Nucleus accumbens (tissue), 56 donors: ENCODE measurements around the gene C1orf159.

Source experiments
- DNase-seq, 56 donors: peaks; one replicate each; lab custom pipeline; 2025; lab: John Stamatoyannopoulos, UW

Gene C1orf159

DNA sequence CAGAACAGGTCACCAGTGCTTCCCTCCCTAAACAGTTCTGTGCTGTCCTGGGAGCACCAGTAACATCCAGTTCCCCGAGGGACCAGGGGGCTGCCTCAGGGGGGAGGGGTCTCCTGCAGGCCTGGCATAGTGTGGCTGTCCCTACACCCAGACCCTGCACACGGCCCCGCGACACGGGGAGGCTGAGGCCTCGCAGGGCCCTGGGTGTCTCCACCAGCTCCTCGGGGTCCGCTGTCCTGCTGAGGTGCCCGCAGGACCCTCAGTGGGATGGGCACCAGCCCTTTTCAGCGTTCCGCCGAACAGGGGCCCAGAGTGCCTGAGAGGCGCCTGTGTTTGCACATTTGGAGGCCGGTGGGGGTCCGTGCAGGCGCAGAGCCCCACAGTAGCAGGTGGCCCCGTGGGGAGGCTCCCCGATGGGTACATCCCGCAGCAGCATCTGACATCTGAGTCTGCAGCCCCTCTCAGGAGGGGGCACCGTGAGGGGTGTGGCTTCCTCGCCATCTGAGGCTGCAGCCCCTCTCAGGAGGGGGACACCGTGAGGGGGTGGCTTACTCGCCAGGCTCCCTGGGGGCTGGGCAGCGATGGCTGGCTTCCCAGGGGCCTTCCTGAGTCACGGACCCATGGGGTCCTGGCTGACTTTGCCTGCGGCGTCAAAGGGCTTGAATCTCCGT is 18.5 kb upstream of the C1orf159 start:
- no peak for DNase-seq

DNA sequence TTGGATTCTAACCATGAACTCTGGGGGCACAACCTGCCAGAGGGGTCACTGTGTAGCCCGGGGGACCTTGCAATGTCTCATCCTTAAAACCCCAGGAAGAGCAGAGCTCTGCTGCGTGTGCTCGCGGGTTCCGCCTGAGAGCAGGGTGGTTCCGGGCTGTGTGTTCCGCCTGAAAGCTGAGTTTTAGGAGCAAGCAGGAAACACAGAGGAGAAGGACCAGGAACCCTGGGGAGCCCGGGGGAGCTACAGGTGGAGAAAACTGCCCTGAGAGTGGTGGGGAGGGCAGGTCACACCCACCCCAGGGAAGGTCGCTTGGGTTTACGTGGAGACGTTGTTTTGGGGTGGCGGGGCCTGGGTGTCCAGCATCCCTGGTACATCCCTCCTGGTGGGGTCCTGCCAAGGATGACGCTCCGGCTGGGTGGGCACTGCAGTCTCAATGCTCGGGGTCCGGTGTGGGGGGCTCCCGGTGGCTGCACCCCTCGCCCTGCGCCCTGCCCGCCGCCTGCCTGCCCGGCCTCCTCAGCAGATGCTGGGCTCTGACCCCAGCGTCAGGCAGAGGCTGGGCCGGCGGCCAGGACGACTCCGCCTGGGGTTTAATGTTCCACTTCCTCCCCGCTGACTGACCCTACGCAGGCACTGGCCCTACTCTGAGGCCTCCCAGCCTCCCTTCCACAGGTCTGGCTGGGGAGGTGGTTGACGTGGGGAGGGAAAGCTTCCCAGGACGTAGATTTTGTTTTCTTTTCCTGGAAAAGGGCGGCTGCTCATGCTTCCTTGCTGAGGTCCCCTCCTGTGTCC is 17.3 kb upstream of the C1orf159 start:
- no peak for DNase-seq

DNA sequence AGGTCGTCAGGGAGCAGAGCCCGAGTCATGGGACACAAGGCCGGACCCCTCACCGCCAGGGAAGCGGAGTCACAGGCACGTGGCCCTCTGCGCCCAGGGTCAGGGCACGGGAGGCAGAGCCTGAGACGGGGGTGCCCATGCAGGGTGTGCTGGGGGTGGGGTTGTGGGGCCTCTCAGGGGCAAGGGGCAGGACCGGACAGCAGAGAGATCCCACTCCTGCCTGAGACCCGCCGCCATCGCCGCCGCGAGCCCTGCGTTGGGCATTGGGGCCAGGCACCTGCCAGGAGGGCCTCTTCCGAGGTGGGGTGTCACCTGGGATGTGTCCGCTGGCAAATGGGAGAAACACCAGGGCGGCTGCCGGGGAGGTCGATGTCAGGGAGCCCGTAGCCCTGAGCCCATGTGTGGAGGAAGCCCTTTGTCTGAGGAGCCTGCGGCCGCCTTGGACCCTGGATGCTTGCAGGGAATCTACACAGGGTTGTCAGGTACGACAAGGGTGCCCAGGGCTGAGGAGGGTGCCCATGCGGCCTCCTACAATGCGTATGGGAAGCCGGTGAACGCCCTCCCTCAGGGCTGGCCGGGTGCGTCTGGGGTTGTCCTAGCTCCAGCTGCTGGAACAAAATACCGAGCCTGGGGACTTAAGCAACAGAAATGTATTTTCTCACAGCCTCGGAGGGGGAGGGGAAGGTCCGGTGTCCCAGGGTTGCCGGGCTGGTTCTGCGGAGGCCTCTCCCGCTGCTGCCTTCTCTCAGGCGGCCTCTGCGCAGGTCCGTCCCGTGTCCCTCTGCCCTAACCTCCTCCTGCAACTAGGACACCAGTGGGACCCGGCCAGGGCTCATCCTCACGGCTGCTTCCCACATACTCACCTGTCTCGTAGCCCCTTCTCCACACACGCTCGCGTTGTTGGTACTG is 16.4 kb upstream of the C1orf159 start:
- DNase-seq: no peak

DNA sequence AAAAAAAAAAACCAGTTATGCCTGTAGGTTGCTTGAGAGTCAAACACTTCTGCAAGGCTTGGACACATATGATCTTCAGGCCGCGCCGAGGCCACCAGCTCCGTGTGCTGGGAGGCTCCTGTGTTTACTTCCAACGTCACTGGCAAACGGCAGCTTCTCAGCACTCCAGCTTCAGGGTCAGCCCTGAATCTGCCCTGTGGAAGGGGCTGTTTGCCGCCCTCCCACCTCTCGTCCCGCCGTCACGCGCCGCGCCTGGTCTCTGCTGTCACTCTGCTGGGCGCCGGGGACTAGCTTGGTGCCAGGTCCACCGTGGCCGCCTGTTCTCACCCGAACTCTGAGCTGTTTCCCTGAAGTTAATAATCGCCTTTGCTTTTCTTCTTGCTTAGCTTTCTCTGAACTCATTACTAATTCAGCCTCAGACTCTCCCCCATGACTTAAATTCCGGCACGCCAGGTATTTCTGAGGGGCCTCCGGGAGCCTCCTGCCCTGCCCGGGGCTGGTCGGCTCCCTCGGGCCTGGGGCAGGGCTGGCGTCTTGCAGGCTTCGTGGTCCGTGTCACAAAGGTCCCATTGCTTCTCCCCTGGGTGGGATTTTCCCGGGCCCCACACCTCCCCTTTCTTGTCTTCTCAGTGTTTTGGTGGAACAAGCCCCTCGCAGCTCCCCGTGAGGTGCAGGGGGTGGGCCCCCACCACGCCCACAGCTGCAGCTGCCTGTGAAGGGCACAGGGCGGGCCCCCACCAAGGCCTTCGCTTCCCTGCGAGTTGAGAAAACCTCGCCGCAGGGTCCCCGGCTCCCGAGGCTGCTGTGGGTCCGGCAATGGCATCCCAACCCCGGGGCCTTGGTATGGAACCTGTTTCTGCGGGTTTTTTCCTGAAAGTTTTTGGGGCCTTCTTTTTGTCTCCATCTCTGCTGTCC is 14.6 kb upstream of the C1orf159 start:
- DNase-seq: no peak

DNA sequence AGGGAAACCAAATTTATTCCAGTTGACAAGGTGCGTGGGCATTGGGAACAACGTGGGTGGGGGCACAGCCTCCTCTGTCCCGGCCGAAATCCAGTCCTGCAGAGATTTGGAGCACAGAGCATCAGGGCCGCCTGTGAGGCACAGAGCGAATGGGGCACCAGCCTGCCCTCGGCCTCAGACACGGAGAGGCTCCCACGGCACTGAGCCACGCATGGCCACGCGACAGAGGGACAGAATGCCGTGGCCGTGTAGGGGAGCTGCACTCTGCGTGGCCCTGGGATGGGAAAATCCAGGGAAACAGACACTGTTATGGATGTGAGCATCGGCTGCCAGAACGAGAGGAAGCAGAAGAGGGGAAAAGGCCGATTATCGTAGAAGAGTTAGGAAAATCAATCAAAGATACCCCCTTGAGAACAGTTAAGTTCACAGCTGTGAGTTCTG is 13.5 kb upstream of the C1orf159 start:
- DNase-seq: peak in 3 of 56 donors; percentile 4 to 26 (median 22)

DNA sequence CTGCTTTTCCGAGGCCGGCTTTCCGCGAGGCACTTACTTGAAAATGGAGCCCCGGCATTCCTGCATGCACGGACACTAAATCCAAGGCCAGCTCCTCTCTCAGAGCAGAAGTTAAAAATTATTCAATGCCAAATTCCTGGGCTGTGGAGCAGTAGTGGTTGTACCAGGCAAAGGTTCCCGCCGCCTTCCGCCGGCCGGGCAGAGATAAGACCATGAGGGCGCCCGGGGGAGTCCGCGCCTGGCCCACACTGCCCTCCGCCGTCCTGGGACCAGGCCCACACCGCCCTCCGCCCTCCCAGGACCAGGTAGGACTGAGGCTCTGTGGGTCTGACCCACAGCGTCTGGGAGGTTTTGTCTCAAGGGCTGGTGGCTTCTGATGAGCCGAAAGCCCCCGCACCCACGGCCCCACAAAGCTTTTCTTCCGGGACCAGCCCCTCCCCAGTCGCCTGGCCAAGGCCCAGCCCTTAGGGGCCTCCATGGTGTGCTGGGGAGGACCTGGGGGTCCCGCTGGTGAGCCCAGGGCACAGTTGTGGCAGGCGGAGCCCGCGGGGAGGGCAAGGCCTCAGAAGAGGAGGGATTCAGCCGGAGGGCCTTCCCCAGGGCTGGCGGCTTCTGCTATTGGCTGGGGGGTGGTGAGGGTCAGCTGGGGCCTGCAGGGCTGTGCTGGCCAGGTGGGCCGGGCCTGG is 12.7 kb upstream of the C1orf159 start:
- DNase-seq: no peak

DNA sequence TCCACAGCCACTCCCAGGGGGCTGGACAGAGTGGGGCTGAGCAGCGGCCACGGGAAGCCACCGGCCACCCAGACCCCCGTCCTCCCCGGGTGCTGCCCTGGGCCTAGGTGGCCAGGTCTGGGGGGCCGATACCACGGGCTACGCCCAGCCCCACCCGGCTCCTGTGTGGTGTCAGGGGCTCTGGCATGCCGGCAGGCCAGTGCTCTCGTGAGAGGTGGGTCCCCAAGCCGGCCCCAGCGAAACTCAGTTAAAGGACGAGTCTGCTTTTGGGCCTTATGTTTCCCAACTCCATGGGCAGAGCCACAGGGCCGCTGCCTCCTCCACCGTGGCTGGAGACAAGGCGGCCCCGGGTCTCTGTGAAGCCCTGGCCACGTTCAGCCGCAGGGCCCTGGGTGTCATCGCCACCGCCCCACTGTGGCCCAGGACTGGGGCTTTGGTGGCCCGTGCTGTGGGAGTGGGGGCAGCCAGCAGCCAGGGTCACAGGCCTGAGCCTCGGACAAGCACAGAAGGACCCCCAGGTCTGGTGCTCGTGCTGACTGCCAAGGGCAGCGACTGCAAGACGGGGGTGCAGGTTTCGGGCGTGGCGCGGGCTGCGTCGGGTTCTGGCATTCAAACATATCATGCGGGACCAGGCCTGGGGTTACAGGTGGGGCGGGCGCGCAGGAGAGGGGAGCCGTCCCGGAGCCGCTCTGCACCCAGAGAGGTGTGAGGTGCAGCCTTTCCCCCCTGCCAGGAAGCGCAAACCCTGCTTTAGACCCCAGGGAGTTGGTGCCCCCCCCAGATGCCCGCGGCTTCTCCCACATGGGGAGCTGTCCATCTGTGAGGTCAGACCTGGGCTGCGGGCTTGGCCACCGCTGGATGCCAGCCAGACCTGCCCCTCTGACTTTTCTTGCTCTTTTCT is 11.9 kb upstream of the C1orf159 start:
- DNase-seq: no peak

DNA sequence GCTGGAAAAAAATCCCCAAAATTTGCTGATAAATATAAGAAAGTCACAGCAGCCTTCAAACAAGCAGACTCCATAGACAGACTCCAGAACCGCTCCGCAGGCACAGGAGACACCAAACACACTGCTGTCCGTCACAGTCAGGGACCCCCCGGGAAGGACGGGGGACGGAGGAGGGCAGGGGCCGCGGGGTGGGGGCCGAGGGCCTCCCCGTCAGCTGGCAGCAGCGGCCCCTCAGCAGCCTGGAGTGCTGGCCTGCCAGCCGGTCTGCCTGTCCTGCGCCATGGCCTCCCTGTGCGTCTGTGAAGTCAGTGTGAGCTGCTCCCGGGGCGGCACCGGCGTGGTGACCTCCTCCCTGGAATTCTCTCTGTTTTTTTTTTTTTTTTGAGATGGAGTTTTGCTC is 10.1 kb upstream of the C1orf159 start:
- no peak for DNase-seq

DNA sequence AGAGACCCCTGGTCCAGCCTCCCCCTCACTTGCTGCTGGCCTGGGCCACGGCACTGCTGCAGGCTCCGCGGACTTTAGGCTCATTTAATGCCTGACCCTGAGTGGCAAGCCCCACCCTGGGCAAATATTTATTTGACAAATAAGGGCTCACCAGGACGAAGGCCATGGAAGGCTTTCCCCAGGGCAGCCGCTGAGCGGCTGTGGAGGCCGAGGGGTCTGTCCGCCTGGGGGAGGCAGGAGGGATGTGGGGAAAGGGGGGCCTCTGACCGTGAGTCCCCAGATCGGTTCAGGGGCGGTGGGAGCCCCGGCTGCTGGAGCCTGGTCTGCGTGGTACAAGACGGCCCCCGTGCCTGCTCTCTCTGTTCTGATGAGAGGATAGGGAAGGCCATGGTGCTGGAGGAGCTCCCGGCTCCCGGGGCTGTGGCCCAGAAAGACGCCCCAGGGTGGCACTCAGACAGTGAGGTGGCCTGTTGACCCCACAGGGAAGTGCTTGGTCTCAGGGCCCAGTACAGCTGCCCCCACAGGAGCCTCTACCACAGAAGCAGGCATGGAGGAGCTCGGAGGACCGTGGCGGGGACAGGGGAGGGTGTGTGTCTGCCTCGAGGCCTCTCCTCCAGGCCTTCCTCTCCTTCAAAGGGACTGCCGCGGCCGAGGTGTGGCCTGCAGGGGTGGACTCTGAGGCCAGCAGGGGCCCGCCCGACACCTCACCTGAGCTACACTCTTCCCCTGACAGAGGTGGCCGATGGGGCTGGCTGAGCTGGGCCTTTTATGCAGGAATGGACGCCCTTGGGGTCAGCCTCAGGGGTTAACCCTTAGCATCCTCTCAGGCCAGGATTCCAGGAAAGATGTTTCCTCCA is 9.1 kb upstream of the C1orf159 start:
- no peak for DNase-seq

DNA sequence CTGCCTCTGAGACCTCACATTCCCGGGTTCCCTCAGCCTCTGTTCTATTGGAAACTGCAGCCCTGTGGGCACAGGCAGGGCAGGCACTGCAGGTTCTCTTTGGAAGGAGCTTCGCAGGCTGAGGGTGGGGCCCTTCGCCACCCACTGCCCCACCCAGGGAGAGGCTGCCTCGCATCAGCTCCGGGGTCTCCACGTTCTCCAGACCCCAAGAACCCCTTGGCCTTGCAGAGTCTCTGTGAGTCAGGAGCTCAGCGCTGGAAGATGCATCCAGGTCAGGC is 8.6 kb upstream of the C1orf159 start:
- no peak for DNase-seq

DNA sequence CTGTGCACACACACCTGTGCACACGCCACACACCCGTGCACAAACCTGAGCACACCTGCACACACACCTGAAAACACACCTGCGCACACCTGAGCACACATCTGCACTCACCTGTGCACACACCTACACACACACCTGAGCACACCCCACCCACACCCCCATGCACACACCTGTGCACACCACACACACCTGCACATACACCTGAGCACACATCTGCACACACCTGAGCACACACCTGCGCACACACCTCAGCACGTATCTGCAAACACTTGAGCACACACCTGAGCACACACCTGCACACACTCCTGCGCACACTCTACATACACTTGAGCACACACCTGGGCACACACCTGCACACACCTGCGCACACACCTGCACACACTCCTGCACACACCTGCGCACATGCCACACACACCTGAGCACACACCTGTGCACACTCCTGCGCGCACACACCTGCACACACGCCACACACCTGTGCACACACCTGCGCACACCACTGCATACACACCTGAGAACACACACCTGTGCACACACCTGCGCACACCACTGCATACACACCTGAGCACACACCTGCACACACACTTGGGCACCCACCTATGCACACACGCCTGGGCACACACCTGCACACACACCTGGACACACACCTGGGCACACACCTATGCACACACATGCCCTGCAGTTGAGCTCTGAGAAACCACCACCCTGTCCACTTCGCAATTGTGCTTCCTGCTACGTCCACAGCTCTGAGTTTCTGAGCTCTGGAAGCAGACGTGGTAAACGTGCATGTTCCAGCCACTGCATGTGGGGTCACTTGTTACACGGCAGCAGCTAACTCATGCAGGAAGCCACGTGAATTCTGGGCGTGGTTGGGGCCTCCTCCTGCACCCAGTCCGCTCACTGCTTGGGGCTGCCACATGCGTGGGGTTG is 8.0 kb upstream of the C1orf159 start:
- DNase-seq: peak in 1 of 56 donors; percentile 8

DNA sequence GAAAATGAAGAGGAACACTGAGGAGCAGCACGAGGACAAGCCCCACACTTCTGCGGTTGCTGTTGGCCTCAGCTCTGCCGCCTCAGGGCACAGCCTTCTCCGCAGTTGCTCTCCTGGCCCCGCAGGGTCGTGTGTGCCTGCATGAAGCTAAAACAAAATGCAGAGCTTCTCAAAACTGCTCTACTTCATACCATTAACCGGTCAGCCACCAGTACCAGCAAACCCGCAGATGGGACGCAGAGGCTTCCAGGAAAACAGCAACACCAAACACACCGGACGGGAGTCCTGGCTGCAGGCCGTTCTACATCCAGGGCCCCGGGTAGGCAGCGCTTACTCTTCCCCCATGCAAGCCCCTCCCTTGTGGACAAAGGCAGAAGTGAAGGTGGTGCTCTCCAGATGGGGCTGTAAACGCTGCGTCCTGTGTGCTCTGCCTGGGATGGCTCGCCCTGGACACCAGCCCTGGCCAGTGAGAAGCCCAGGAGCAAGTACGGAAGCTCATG is 7.1 kb upstream of the C1orf159 start:
- no peak for DNase-seq

DNA sequence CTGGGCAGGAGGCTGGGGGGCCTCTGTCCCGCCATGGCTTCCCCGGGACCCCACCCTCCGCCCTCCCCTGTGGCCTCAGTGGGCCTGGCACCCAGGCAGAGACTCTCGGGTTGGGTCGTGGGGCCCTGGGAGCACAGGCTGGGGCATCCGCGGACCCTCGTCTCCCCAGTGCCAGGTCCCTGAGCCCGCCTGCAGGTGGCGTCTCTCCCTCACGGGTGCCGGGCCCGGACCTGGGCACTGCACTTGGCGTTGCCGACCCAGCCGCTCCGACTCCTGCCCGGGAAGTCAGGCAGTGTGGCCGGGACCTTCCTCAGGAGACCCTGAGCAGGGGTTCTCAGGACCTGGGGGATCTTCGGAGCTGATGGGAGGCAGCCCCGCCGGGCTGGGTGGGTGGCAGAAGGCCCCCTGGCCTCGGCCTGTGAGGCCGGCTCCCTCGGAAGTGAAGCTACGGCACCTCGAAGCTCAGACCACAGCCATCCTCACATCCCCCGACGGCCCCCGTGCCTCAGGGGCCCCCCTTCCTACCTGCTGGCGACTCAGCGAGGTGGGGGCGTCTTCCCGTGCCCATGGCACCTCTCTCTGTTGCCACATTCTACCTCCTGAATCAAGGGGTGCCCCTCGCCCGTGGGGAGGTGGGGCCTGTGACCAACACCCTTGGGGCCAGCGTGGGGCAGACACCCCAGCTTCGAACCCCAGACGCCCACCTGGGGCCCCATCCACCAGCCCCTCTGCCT is 6.4 kb upstream of the C1orf159 start:
- peak in 51 of 56 donors; percentile 10 to 85 (median 53) for DNase-seq

DNA sequence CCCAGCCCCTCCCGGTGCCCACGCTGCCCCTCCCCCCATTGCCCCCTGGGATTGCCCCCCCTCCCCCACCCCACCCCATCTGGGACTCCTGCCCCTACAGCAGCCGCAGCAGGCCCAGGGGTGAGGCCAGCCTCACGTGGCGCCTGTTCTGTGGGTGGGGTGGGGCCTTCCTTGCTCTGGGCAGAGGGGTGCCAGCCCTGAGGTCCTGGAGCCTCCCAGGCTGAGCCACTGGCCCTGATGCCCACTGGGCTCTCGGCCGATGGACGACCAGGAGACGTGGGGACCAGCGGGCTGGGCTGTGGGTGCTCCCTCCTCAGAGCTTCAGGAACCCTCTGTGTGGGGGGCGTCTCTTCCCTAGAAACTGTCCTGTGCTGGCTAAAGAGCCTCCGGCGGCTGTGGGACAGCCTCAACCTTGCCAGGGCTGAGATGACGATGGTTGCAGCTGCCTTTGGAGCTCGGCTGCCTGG is 5.8 kb upstream of the C1orf159 start:
- DNase-seq: no peak

DNA sequence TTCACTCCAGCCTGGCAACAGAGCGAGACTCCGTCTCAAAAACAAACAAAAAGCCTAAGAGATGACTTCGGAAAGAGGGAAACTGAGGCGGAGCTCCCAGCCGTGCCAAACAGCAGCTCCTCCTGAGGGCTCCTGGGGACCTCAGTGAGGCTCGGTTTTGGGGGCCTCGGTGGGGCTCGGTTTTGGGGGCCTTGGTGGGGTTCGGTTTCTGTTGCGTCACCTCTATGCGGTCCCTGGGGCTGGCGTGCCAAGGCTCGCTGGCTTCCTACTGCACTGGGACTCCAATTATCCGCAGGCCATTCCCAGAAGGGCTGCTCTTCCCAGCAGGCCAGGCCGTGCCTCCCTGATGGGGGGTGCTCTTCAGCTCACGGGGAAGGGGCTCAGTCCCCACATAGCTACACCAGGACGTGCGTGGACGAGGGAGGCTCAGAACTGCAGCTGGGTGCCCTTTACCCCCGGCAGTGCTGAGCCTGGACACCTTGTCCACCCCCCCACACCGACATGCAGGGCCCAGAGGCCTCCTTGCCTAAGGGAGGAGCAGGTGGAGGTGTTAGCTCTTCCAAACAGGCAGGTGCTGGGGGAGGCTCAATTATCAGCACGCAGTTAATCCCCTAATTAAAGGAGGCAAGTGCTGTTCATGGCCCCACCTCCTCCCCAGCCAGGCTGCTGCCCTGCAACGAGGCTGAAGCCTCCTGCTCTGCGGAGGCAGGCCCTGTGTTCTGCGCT is 5.1 kb upstream of the C1orf159 start:
- DNase-seq: no peak
